22Rv1 (cell line): ENCODE measurements around the gene AKT3.

Experiments used
- ZFX ChIP-seq: fragments of 450-650 bp; IDR thresholded peaks from 2 replicates; pipeline ENCODE4 v1.6.1; 2017; ENCODE audit warnings: antibody characterized with exemption, borderline replicate concordance
- TF ChIP-seq, protein P1 (sequence below): fragments of 450-650 bp; IDR thresholded peaks from 2 replicates; pipeline ENCODE4 v1.5.1; 2017; ENCODE audit warnings: mild to moderate bottlenecking

DNA sequence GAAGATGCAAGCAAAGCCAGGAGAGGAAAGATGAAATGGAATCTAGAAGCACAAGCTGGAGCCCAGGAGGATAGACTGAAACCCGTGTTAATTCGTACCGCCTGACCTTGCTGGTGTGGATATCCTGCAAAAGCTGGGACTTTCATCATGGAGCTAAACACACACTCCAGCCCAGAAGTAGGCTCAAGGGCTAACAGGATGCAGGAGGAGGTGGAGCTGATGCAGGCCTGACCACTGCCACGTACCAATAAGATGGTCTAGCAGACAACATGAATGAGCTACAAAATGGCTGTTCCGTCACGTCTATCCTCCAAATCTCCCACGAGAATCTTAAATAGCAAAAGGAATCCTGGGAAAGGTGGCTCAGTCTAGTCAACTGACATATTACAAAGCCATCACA lies 323.9 kb downstream of the AKT3 start:
- TF ChIP-seq, protein P1, sequence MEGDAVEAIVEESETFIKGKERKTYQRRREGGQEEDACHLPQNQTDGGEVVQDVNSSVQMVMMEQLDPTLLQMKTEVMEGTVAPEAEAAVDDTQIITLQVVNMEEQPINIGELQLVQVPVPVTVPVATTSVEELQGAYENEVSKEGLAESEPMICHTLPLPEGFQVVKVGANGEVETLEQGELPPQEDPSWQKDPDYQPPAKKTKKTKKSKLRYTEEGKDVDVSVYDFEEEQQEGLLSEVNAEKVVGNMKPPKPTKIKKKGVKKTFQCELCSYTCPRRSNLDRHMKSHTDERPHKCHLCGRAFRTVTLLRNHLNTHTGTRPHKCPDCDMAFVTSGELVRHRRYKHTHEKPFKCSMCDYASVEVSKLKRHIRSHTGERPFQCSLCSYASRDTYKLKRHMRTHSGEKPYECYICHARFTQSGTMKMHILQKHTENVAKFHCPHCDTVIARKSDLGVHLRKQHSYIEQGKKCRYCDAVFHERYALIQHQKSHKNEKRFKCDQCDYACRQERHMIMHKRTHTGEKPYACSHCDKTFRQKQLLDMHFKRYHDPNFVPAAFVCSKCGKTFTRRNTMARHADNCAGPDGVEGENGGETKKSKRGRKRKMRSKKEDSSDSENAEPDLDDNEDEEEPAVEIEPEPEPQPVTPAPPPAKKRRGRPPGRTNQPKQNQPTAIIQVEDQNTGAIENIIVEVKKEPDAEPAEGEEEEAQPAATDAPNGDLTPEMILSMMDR = no peak
- TF ChIP-seq ZFX = no peak
